ENCODE data around the gene KIZ. TPM values are rescaled to one million over a fixed set of nuclear protein-coding genes. Genes with fewer than 3 reads are reported as not detected.

The KIZ gene
- total RNA-seq, 1 experiment from 2014 or later: 15.7 TPM

- DNase-seq (ENCODE audit: low read depth): no peak
Observed at GRCh38 chr20:21179757-21180156, 53.9 kb downstream of the KIZ start.

DNA sequence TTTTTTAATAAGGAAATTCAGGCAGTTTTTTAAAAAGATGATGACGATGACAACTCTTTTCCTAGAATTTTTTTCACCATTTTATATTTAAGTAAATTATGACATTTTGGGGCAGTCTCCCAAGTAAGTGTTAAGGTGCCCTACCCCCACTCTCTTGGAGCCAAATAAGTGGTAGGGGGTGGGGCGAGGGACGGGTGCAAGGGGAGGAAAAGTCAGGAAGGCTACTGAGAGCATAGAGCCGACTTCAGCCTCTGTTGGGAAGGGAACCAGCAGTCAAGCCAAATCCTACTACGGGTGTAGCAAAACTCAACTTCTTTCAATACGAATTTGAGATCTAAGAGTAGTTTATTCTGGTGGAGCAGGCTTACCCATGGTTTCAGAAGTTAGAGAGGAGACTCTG, 54.4 kb downstream of the KIZ start:
- no peak for DNase-seq (ENCODE audit: low read depth)

DNA sequence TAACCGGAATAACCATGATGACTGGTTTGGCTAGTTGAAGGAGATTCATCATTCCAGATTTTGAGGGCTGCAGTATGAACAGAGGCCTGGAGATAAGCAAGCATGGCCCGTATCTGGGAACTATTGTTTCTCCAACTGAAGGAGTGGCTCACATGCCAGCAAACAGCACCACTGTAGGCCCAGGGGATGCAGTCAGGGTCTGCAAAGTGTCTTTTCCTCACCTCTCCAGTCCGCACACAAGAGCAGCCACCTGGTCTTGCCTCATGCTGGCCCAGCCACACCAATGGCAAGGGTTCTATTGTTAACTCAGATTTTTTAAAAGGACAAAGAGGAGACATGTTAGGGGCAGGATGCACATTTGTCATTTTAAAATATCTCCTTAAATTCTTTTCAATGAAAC, 55.1 kb downstream of the KIZ start:
- DNase-seq (ENCODE audit: low read depth): no peak

- DNase-seq (ENCODE audit: low read depth): peak; percentile 94
Observed at GRCh38 chr20:21182832-21183563, 57.1 kb downstream of the KIZ start.

DNA sequence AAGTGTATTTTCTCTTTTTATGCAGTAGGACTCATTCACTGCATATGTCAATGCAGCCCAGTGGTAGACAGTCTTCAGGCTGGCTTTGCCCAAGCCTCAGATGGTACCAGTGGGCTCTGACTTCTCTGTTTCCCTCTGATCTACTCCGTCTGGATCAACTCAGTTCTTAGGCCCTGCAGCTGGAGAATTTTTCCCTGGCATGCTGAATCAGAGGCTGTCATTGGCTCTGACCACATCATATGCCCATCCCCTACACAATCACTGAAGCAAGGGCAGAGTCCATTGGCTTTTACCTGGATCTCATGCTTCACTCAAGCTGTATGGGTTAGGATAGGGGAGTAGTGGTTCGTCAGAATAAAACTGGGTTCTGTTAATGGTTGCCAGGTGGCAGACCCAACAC, 57.8 kb downstream of the KIZ start:
- peak; percentile 71 for DNase-seq (ENCODE audit: low read depth)

- no peak for DNase-seq (ENCODE audit: low read depth)
Observed at GRCh38 chr20:21184819-21185218, 58.9 kb downstream of the KIZ start.

DNA sequence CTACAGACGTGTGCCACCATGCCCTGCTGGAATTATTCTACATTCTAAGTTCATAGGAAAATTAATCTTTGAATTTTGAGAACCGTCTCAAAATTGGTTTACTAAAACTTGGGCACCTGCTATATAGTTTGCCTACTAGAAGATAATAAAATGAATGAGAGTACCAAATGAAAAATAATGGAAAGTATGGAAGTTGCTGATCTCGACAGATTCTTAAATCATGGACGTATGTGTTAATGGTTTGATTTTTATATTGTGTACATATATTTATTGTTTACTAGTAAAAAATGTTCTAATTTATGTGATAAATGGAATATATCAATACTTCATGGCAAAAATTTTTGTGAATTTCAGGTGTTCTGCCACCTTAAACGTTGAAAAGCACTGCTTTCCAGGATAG, 60.0 kb downstream of the KIZ start:
- no peak for DNase-seq (ENCODE audit: low read depth)

- no peak for DNase-seq (ENCODE audit: low read depth)
Observed at GRCh38 chr20:21189761-21190523, 64.1 kb downstream of the KIZ start.

- no peak for DNase-seq (ENCODE audit: low read depth)
Observed at GRCh38 chr20:21190869-21191268, 65.0 kb downstream of the KIZ start.

DNA sequence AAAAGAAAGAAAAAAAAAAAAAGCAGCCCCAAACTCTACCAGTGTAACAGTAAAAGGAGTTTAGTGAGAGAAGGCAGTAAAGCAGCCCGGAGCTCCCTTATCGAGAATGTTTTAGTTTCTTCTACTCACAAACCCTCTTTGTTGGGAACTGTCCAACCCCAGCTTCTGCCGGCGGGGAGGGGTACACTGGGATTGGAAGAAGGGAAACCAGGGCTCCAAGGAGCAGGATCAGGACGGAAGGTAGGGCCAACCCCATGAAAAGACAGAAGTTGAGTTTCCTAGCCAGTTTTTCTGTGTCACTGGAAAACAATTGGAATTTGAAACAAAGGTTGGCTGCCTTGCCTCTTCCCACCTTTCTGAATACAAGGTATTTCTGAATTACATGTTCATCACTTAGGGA, 66.0 kb downstream of the KIZ start:
- DNase-seq (ENCODE audit: low read depth): no peak

- peak; percentile 62 for DNase-seq (ENCODE audit: low read depth)
Observed at GRCh38 chr20:21202259-21202658, 76.4 kb downstream of the KIZ start.

DNA sequence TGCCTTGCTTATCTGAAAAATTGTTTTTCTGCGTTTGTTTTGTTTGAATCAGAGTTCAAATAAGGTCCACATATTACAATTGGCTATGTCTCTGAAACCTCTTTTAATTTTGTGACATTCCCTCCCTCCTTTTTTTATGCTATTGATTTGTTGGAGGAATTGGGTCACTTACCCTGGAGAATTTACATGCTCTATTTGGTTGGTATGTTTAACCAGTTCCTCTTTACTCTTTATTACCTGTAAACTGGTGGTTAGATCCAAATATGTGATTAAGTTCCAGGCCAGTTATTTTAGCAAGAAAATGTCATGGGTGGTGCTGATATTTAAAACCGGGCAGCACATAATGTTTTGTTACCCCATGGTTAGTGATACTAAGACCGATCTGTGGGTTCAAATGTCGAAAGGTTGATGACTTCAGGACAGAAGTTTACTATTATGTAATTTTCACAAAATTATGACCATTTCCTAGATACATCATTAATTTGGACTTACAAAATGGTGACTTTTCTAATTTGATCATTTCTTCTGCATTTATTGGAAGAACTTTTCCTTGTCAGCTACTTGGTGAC, 77.3 kb downstream of the KIZ start:
- no peak for DNase-seq (ENCODE audit: low read depth)

DNA sequence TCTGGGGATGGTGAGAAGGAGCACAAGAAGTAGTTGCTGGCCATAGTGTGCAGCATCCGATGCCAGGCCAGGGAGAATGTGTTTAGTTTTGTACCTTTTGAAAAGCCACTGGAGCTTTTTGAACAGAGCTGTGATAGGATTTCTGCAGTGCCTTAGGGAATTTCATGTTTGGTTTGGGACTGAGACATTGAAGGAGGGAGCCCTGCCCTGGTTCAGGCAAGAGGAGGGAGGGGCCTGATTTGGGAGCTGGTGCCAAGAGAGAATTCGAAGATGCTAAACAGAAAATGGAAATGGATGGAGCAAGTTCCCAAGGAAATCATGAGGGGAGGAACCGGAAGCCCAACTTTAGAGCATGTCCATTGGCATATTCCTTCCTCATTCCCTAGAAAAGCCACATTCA, 80.7 kb downstream of the KIZ start:
- DNase-seq (ENCODE audit: low read depth): no peak

DNA sequence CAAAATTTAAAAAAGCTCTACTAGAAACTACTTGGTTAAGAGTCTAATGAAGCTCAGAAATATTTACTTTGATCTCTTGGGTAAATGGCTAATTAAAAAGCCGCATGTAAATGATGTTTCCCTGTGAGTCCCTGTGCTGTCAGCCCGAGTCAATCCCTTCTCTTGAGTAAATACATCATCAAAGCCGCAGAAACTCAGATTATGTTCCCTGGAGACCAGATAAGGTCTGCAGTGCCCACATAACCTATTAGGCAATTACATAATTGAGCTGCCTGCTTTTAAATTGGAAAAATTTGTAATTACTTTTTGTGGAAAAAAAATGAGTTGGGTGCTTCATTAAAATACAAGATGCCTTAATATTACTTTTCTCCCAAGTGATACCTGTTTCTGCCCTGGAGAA, 83.1 kb downstream of the KIZ start:
- no peak for DNase-seq (ENCODE audit: low read depth)

GRCh38 chr20:21209668-21210067, 83.8 kb downstream of the KIZ start:
- no peak for DNase-seq (ENCODE audit: low read depth)

- no peak for DNase-seq (ENCODE audit: low read depth)
Observed at GRCh38 chr20:21213691-21214090, 87.8 kb downstream of the KIZ start.

GRCh38 chr20:21214431-21214830, 88.5 kb downstream of the KIZ start:
- no peak for DNase-seq (ENCODE audit: low read depth)

- DNase-seq (ENCODE audit: low read depth): no peak
Observed at GRCh38 chr20:21219686-21220085, 93.8 kb downstream of the KIZ start.

GRCh38 chr20:21224217-21224616, 98.3 kb downstream of the KIZ start:
- no peak for DNase-seq (ENCODE audit: low read depth)

- no peak for DNase-seq (ENCODE audit: low read depth)
Observed at GRCh38 chr20:21225215-21225947, 99.5 kb downstream of the KIZ start.

- no peak for DNase-seq (ENCODE audit: low read depth)
Observed at GRCh38 chr20:21228511-21228910, 102.6 kb downstream of the KIZ start.

- DNase-seq (ENCODE audit: low read depth): peak; percentile 61
Observed at GRCh38 chr20:21229163-21229562, 103.3 kb downstream of the KIZ start.

All from RPMI7951 (cell line).